Measurements from ENCODE around the gene DPM3.

DNA sequence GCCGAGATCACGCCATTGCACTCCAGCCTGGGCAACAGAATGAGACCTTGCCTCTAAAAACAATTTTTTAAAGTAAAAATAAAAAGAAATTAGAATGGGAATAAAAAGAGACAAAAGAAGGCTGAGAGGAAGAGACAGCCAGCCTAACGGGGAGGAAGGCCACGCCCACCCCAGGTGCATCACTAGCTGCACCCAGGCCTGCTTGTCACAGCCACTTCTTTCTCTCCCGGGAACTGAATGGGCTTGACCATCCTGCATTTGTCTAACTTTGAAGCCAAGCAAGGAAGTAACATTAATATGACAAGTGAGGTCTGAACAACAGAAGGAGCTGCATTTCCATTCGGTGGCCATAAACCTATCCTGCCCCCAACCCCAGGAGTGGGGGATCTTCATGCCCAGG is 33.5 kb downstream of the DPM3 start:
- TF ChIP-seq CTCF (IDR thresholded peaks at IDR 0.05): no peak
- no peak for TF ChIP-seq EZH2 (IDR thresholded peaks at IDR 0.05; ENCODE audit: borderline replicate concordance, insufficient read depth, low read depth, low read length, poor library complexity, severe bottlenecking)

All from B cell (primary cell).